Kidney tubule cell (primary cell): ENCODE data around the gene DNAH12.
"Not testable (repeated sequence)": the region's sequence is repeated elsewhere in the genome, so short reads cannot be mapped to it uniquely, and the experiment has no call there.

Source experiments
- DNase-seq: peaks from one replicate; pipeline ENCODE4 v3.0.0-alpha.2; 2018; ENCODE audit warnings: low spot score

The DNAH12 gene

GRCh38 chr3:57303520-57303919, 240.6 kb downstream of the DNAH12 start:
- not testable (repeated sequence) for DNase-seq

GRCh38 chr3:57298041-57298440, 246.1 kb downstream of the DNAH12 start:
- DNase-seq: peak; percentile 90

GRCh38 chr3:57292897-57293526, 251.1 kb downstream of the DNAH12 start:
- no peak for DNase-seq

GRCh38 chr3:57292159-57292896, 251.8 kb downstream of the DNAH12 start, which contains the start of gene ASB14:
Gene ASB14 (minus strand): TSS chr3:57292685. CDS start chr3:57292033, 652 bp downstream.
- no peak for DNase-seq

- DNase-seq: no peak
Observed at GRCh38 chr3:57288403-57288802, 255.7 kb downstream of the DNAH12 start.

GRCh38 chr3:57287205-57287604, 256.9 kb downstream of the DNAH12 start:
- no peak for DNase-seq

GRCh38 chr3:57283334-57283733, 260.8 kb downstream of the DNAH12 start:
- no peak for DNase-seq

GRCh38 chr3:57281715-57282114, 262.4 kb downstream of the DNAH12 start:
- peak; percentile 82 for DNase-seq

GRCh38 chr3:57279685-57280084, 264.5 kb downstream of the DNAH12 start:
- DNase-seq: no peak

GRCh38 chr3:57278237-57278636, 265.9 kb downstream of the DNAH12 start:
- no peak for DNase-seq

- no peak for DNase-seq
Observed at GRCh38 chr3:57275393-57275792, 268.8 kb downstream of the DNAH12 start.

- DNase-seq: peak; percentile 52
Observed at GRCh38 chr3:57274845-57275244, 269.3 kb downstream of the DNAH12 start.

GRCh38 chr3:57268416-57268815, 275.7 kb downstream of the DNAH12 start:
- DNase-seq: no peak

- DNase-seq: no peak
Observed at GRCh38 chr3:57261929-57262328, 282.2 kb downstream of the DNAH12 start.

- no peak for DNase-seq
Observed at GRCh38 chr3:57261119-57261518, 283.0 kb downstream of the DNAH12 start.

GRCh38 chr3:57257678-57258077, 286.5 kb downstream of the DNAH12 start:
- DNase-seq: no peak

- no peak for DNase-seq
Observed at GRCh38 chr3:57256844-57257243, 287.3 kb downstream of the DNAH12 start.

- no peak for DNase-seq
Observed at GRCh38 chr3:57252404-57252803, 291.7 kb downstream of the DNAH12 start.

- no peak for DNase-seq
Observed at GRCh38 chr3:57244946-57245345, 299.2 kb downstream of the DNAH12 start.
